H1 (cell line): Measurements from ENCODE around the gene SELENOO. TPM values are rescaled to one million over a fixed set of nuclear protein-coding genes. Genes with fewer than 3 reads are reported as not detected.

Experiments used
- CTCF ChIA-PET: fragments of 300-600 bp; sonication (Branson Sonifier 250); formaldehyde crosslinking; loops from one replicate; lab custom pipeline; 2021; ENCODE audit not compliant: partially characterized antibody; lab: Charles Lee
- POLR2A ChIA-PET: fragments of 300-600 bp; sonication (Branson Sonifier 250); formaldehyde crosslinking; loops from one replicate; lab custom pipeline; 2021; ENCODE audit warnings: inconsistent platforms; ENCODE audit not compliant: partially characterized antibody; lab: Charles Lee
- DNase-seq, 2 experiments: peaks; one replicate each; pipeline versions ENCODE4 v3.0.0 to v3.0.0-alpha.2; 2010 to 2022; ENCODE audit warnings: low spot score in 2 of 2, low read depth in 1 of 2, mixed read lengths in 1 of 2
- FAIRE-seq: peaks from 2 replicates; lab custom pipeline; 2011; peaks lifted over from hg19 to GRCh38; lab: Jason Lieb, UNC
- H2AFZ ChIP-seq: 2 replicates; pipeline ENCODE4 v1.8.1; 2012; ENCODE audit warnings: low read length, inconsistent platforms
- H2AK5ac ChIP-seq: 2 replicates; pipeline ENCODE4 v1.6.1; 2013; ENCODE audit warnings: low read depth, low read length
- H2BK120ac ChIP-seq: replicated peaks from 2 replicates; pipeline ENCODE3; 2013; ENCODE audit warnings: low read depth, low read length, inconsistent platforms
- H2BK12ac ChIP-seq: 2 replicates; pipeline ENCODE4 v1.6.1; 2013; ENCODE audit warnings: low read depth, low read length
- H2BK15ac ChIP-seq: 2 replicates; pipeline ENCODE4 v1.6.1; 2013; ENCODE audit warnings: low read length
- H2BK20ac ChIP-seq: 2 replicates; pipeline ENCODE4 v1.6.1; 2013; ENCODE audit warnings: low read length
- H2BK5ac ChIP-seq: 2 replicates; pipeline ENCODE4 v1.6.1; 2013; ENCODE audit warnings: low read depth, low read length
- H3K14ac ChIP-seq: 2 replicates; pipeline ENCODE4 v1.6.1; 2013; ENCODE audit warnings: inconsistent platforms; ENCODE audit not compliant: insufficient read length
- H3K18ac ChIP-seq: 2 replicates; pipeline ENCODE4 v1.6.1; 2013; ENCODE audit warnings: low read length; ENCODE audit errors: extremely low read depth
- H3K23ac ChIP-seq: 2 replicates; pipeline ENCODE4 v1.6.1; 2013; ENCODE audit warnings: inconsistent platforms; ENCODE audit not compliant: insufficient read length
- H3K23me2 ChIP-seq: 2 replicates; pipeline ENCODE4 v1.6.1; 2013; ENCODE audit warnings: low read depth, low read length
- H3K27ac ChIP-seq: 2 replicates; pipeline ENCODE4 v1.6.1; 2011; ENCODE audit warnings: low read depth, low read length, inconsistent platforms
- H3K27me3 ChIP-seq, 4 experiments: replicated peaks in 1 of 4; 1 replicate in 1 of 4; 2 replicates in 3 of 4; pipeline versions ENCODE4 v1.6.1 to v1.8.1; 2011 to 2013; ENCODE audit warnings: low read length in 3 of 4, mild to moderate bottlenecking in 3 of 4, inconsistent platforms in 2 of 4, mixed read lengths in 2 of 4, moderate library complexity in 1 of 4; ENCODE audit not compliant: control insufficient read depth in 3 of 4, insufficient read depth in 3 of 4; ENCODE audit errors: extremely low read depth in 1 of 4
- H3K36me3 ChIP-seq, 4 experiments: 2 replicates each; pipeline versions ENCODE4 v1.6.1 to v1.8.1; 2011 to 2013; ENCODE audit warnings: mild to moderate bottlenecking in 4 of 4, low read length in 3 of 4, moderate library complexity in 2 of 4, control low read depth in 1 of 4, inconsistent platforms in 1 of 4; ENCODE audit not compliant: insufficient read depth in 4 of 4, control insufficient read depth in 2 of 4
- H3K4ac ChIP-seq: replicated peaks from 2 replicates; pipeline ENCODE3; 2013; ENCODE audit warnings: low read length, low read depth, mixed read lengths, inconsistent platforms; ENCODE audit not compliant: insufficient read length
- H3K4me1 ChIP-seq, 4 experiments: replicated peaks in 1 of 4; 1 replicate in 1 of 4; 2 replicates in 3 of 4; pipeline versions ENCODE4 v1.6.1 to v1.8.1; 2011 to 2013; ENCODE audit warnings: low read length in 3 of 4, inconsistent platforms in 2 of 4, mixed read lengths in 1 of 4; ENCODE audit not compliant: insufficient read depth in 4 of 4, control insufficient read depth in 3 of 4
- H3K4me2 ChIP-seq, 2 experiments: 2 replicates each; pipeline versions ENCODE4 v1.6.1 to v1.8.1; 2011 to 2013; ENCODE audit warnings: low read depth in 2 of 2, low read length in 2 of 2, control low read depth in 1 of 2, inconsistent platforms in 1 of 2, mild to moderate bottlenecking in 1 of 2; ENCODE audit not compliant: insufficient read depth in 1 of 2
- H3K4me3 ChIP-seq, 4 experiments: fragments of 200-600, 300-600 bp in 1 of 4; sonication (generic), shearing (Covaris generic), sonication (Bioruptor Twin) in 1 of 4; 2 replicates each; pipeline versions ENCODE4 v1.5.1 to v1.8.1; 2011 to 2016; ENCODE audit warnings: low read length in 4 of 4, low read depth in 3 of 4, control low read depth in 2 of 4, inconsistent platforms in 2 of 4, mild to moderate bottlenecking in 2 of 4, mixed read lengths in 1 of 4, moderate library complexity in 1 of 4; ENCODE audit not compliant: insufficient read depth in 2 of 4; ENCODE audit errors: extremely low read depth in 1 of 4
- H3K56ac ChIP-seq: replicated peaks from 2 replicates; pipeline ENCODE3; 2013; ENCODE audit warnings: low read depth, mild to moderate bottlenecking, mixed read lengths, low read length, inconsistent platforms; ENCODE audit not compliant: insufficient read length
- H3K79me1 ChIP-seq: 2 replicates; pipeline ENCODE4 v1.6.1; 2013; ENCODE audit warnings: low read depth, low read length, control low read depth
- H3K79me2 ChIP-seq, 2 experiments: 2 replicates each; pipeline versions ENCODE4 v1.6.1 to v1.8.1; 2012 to 2013; ENCODE audit warnings: low read length in 2 of 2, mild to moderate bottlenecking in 2 of 2, inconsistent platforms in 1 of 2; ENCODE audit not compliant: insufficient read depth in 2 of 2, control insufficient read depth in 1 of 2
- H3K9ac ChIP-seq, 4 experiments: replicated peaks in 1 of 4; 1 replicate in 1 of 4; 2 replicates in 3 of 4; pipeline versions ENCODE4 v1.6.1 to v1.8.1; 2011 to 2013; ENCODE audit warnings: low read depth in 3 of 4, low read length in 3 of 4, control low read depth in 2 of 4, mild to moderate bottlenecking in 2 of 4, moderate library complexity in 2 of 4, inconsistent platforms in 1 of 4; ENCODE audit errors: extremely low read depth in 1 of 4
- H3K9me3 ChIP-seq, 2 experiments: 2 replicates each; pipeline versions ENCODE4 v1.6.1 to v1.8.1; 2012 to 2013; ENCODE audit warnings: mild to moderate bottlenecking in 2 of 2, moderate library complexity in 2 of 2, control low read depth in 1 of 2, inconsistent platforms in 1 of 2, low read depth in 1 of 2, low read length in 1 of 2, mixed read lengths in 1 of 2; ENCODE audit not compliant: insufficient read depth in 2 of 2
- H4K20me1 ChIP-seq, 2 experiments: replicated peaks in 1 of 2; 2 replicates each; pipeline versions ENCODE3 to v1.8.1; 2011 to 2013; ENCODE audit warnings: inconsistent platforms in 2 of 2, low read length in 2 of 2, mild to moderate bottlenecking in 1 of 2; ENCODE audit not compliant: insufficient read depth in 2 of 2, control insufficient read depth in 1 of 2
- H4K5ac ChIP-seq: 2 replicates; pipeline ENCODE4 v1.6.1; 2013; ENCODE audit warnings: low read length, low read depth, mixed read lengths, inconsistent platforms; ENCODE audit not compliant: insufficient read length
- H4K8ac ChIP-seq: 2 replicates; pipeline ENCODE4 v1.8.0; 2013; ENCODE audit warnings: mild to moderate bottlenecking, moderate library complexity, low read length, inconsistent platforms; ENCODE audit not compliant: insufficient read depth; ENCODE audit errors: extremely low read depth
- H4K91ac ChIP-seq: replicated peaks from 2 replicates; pipeline ENCODE3; 2013; ENCODE audit warnings: low read length, mixed read lengths, inconsistent platforms; ENCODE audit not compliant: insufficient read length
- ASH2L ChIP-seq: fragments of 200-600, 300-600 bp; sonication (generic); IDR thresholded peaks from one replicate; pipeline ENCODE4 v1.7.1; 2017; ENCODE audit warnings: low read length
- BCL11A ChIP-seq, 2 experiments: IDR thresholded peaks; one replicate each; pipeline ENCODE4 v1.6.1; 2011; ENCODE audit warnings: low read depth in 2 of 2, low read length in 2 of 2, mild to moderate bottlenecking in 2 of 2
- EGR1 ChIP-seq: IDR thresholded peaks from 2 replicates; pipeline ENCODE4 v1.6.1; 2011; ENCODE audit warnings: low read depth, low read length, borderline replicate concordance
- GABPA ChIP-seq: IDR thresholded peaks from 2 replicates; pipeline ENCODE4 v1.6.1; 2011; ENCODE audit warnings: mild to moderate bottlenecking, low read length, moderate library complexity, borderline replicate concordance; ENCODE audit not compliant: insufficient read depth
- HDAC6 ChIP-seq: IDR thresholded peaks from one replicate; pipeline ENCODE4 v1.7.1; 2012; ENCODE audit warnings: low read depth, mild to moderate bottlenecking, inconsistent platforms, low read length, moderate library complexity
- KDM1A ChIP-seq: fragments of 200-600, 300-600 bp; sonication (generic); IDR thresholded peaks from 2 replicates; pipeline ENCODE4 v1.7.1; 2016; ENCODE audit warnings: mild to moderate bottlenecking, low read length, borderline replicate concordance
- PHF8 ChIP-seq: fragments of 200-600 bp; sonication (generic); conservative IDR thresholded peaks from 2 replicates; pipeline ENCODE4 v1.7.1; 2012; ENCODE audit warnings: low read depth, mild to moderate bottlenecking, inconsistent platforms, low read length, moderate library complexity
- RAD21 ChIP-seq, 2 experiments: IDR thresholded peaks in 1 of 2; conservative IDR thresholded peaks in 1 of 2; 2 replicates each; pipeline ENCODE4 v1.6.1; 2011; ENCODE audit warnings: low read depth in 2 of 2, low read length in 2 of 2, improper control_type of control experiment in 1 of 2, inconsistent platforms in 1 of 2, mild to moderate bottlenecking in 1 of 2, moderate library complexity in 1 of 2
- USF2 ChIP-seq: IDR thresholded peaks from 2 replicates; pipeline ENCODE4 v1.6.1; 2011; ENCODE audit warnings: low read length, improper control_type of control experiment
- WGBS, 2 experiments: shearing (Covaris generic) in 1 of 2; methylation state at CpG; one replicate each; pipeline versions ENCODE4 v1.1.6 to v1.1.7; 2013 to 2015; ENCODE audit warnings: low lambda C conversion rate in 2 of 2, mixed read lengths in 2 of 2, inconsistent platforms in 1 of 2, low coverage in 1 of 2, missing lambda C conversion rate in 1 of 2; ENCODE audit not compliant: insufficient replicate concordance in 2 of 2, insufficient coverage in 1 of 2, insufficient read length in 1 of 2; ENCODE audit errors: extremely low coverage in 1 of 2, missing lambda C conversion rate in 1 of 2; 5-methylcytosine and 5-hydroxymethylcytosine counted together
- polyA plus RNA-seq, 7 experiments: library from polyadenylated mRNA; depleted of rRNA in 3 of 7; stranded (reverse) in 5 of 7; unstranded in 2 of 7; fragments of >200 nt in 5 of 7; fragments of 200-250 nt in 2 of 7; gene quantifications; 1 replicate in 5 of 7; 2 replicates in 1 of 7; 4 replicates in 1 of 7; pipeline versions ENCODE4 v1.2.1 to v1.2.3, GENCODE V29; 2011 to 2013; ENCODE audit warnings: missing spikeins in 2 of 7, mixed read lengths in 2 of 7
- total RNA-seq: library from RNA; stranded (reverse); fragmentation: NEBNext Ultra II Directional; extraction: Animal tissue kit (Norgen Biotek cat#: 25700); gene quantifications from 2 replicates; pipeline ENCODE4 v1.2.1, GENCODE V29; 2021

Gene SELENOO
- total and polyA plus RNA-seq, 2 of the 8 experiments (the other 6 are each of a cell fraction or from before 2014, with no cell fraction given) = 18.6 to 25.1 TPM

- POLR2A ChIA-PET = interaction anchor here (0.6 to 1.6 kb wide), 12 partner anchors 9 to 205 kb away, joined by 3 to 5 read pairs (median 3); partner anchors contain the start of gene SELENOO
- H3K27ac ChIP-seq = peak within 1 kb of the TSS; percentile 70
- H3K27me3 ChIP-seq = no peaks in the 10 kb centered on the region
- TF ChIP-seq EGR1 (no peak), RAD21 (IDR thresholded peaks at IDR 0.05 in 1 of 2, conservative IDR thresholded peaks at IDR 0.05 in 1 of 2; ENCODE audit: low read depth in 2 of 2, low read length in 2 of 2) (no peak), USF2 (no peak), GABPA (peak; percentile 96), BCL11A (IDR thresholded peaks at IDR 0.05; ENCODE audit: low read depth in 2 of 2, low read length in 2 of 2) (no peak), HDAC6 (no peak), KDM1A (no peak), ASH2L (peak; percentile 96), PHF8 (peak; percentile 85)
Measured at GRCh38 chr22:50244420-50245213, 43.8 kb downstream of the SELENOO start, which contains the start of gene TUBGCP6. TSS of gene TUBGCP6 (minus strand) at chr22:50245023. CDS start at chr22:50244459, 564 bp downstream.

More at GRCh38 chr22:50244420-50245213, 43.8 kb downstream of the SELENOO start, which contains the start of gene TUBGCP6:
- Histone ChIP-seq H3K79me2 (peaks cover 4 to 30% of the 10 kb centered on the region in 2 experiments; a peak in 3 of 4 replicates), H4K5ac (peak within 1 kb of the TSS; percentile 87), H3K4ac (peak within 1 kb of the TSS; percentile 87), H2AFZ (peak within 1 kb of the TSS; percentile 79; the same call in 1 of the 2 replicates), H3K4me1 (peaks cover 0 to 20% (median 14%) of the 10 kb centered on the region in 4 experiments; a peak in 6 of 7 replicates), H2BK5ac (peak within 1 kb of the TSS; percentile 89), H2BK12ac (no peak within 1 kb of the TSS; the same call in 1 of the 2 replicates), H3K9ac (peak within 1 kb of the TSS; percentile 68 to 94 (median 80)), H4K91ac (peak within 1 kb of the TSS; percentile 91), H4K20me1 (peaks cover 4 to 27% of the 10 kb centered on the region in 2 experiments), H3K56ac (peak within 1 kb of the TSS; percentile 42), H3K4me3 (peak within 1 kb of the TSS; percentile 87 to 96 (median 90)), H3K9me3 (no peaks in the 10 kb centered on the region), H3K23ac (no peak within 1 kb of the TSS), H3K23me2 (peaks cover 11% of the 10 kb centered on the region), H2BK15ac (no peak within 1 kb of the TSS), H4K8ac (peak within 1 kb of the TSS; percentile 87), H3K36me3 (no peaks in the 10 kb centered on the region), H3K79me1 (peaks cover 13% of the 10 kb centered on the region), H2BK120ac (no peak within 1 kb of the TSS), H2AK5ac (no peak within 1 kb of the TSS; the same call in 1 of the 2 replicates), H2BK20ac (no peak within 1 kb of the TSS), H3K18ac (peak within 1 kb of the TSS; percentile 95), H3K4me2 (peak within 1 kb of the TSS; percentile 92 to 97), H3K14ac (no peak within 1 kb of the TSS)
- DNase-seq (peak; percentile 39 to 94), FAIRE-seq (no peak)
- CTCF ChIA-PET = interaction anchor here (1.1 to 8.7 kb wide), 4 partner anchors 19 to 96 kb away, joined by 3 to 77 read pairs (median 4); no protein-coding TSS in a partner anchor
- 3% methylated on average over 68 of the region's 76 CpGs; no CpG with 5 or more reads in 1 of the 2 experiments for WGBS, 2 experiments
